DMS53 treated with DMSO at 0.1 percent for 48 hours (cell line): ENCODE results near the gene DLG2.

Source experiments
- DNase-seq: peaks from one replicate; lab custom pipeline; 2025; ENCODE audit not compliant: unreplicated experiment; lab: John Stamatoyannopoulos, UW

DLG2 gene

DNA sequence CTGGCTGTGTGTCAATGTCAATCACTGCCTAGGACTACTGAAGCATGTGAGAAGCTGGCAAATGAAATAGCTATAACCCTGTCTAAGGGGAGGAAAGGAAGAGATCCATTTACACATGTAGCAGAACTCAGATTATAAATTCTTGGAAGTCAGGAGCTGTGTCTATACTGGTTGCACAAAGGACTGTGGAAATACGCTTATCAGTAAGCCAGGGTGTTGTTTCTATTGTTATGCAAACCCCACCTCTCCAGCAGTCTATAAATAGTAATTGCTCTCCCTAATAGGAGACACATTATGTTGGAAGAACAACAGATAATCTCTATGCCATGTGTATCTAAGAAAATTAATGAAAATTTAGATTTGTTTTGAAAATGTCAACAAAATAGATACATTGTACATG, 1647.6 kb downstream of the DLG2 start:
- DNase-seq, result no peak

DNA sequence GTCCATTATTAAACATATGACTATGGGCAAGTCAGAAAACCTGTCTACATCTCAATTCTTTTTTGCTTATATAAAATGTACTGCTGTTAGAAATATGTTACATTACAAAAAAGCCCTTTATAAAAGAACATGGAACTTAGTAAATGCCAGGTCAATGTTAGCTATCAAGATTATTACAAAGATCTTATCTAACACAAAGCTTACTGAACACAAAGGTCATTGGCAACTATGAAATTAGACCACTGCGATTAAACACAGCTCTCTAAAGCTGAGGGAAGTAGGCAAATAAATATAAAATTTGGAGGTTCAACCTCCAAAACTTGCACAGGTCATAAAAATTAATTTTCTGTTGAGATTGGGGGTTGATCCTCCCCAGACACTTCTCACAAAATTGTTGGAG, 1648.2 kb downstream of the DLG2 start:
- no peak for DNase-seq

DNA sequence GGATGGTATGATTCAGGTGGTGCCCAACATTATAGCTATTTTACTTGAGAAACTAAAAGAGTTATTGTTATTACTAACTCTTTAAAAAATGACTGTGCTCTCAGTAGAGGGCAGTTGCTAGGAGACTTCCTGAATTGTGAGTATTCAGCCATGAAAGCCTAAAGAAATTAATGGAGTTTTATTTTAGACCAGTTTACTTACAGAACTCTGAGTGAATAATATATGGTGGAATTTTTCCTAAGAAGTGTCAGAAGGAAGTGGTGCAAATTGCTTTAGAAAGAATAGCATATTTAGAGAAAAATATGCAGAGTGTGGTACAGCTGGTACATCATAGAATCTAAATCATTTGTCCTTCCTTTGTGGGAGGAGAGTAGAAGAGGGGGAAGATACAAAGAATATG, 1651.1 kb downstream of the DLG2 start:
- no peak for DNase-seq

DNA sequence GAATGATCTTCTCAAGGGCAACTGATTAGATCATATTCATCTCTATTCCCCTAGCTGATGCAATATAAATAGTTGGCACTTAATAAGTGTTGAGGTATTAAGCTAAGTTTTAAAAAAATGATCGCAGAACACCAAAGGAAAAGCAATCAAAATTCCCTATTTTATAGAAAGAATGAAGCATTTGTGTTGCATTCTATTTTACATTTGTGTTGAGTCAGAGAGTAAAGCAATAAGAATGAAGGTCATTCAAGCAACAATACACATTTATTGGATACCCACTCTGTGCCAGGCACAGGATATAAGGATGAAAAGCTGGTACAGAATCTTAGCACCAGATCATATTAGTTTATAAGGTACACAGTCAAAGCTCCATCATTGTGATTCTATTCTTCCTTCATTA, 1654.6 kb downstream of the DLG2 start:
- no peak for DNase-seq

DNA sequence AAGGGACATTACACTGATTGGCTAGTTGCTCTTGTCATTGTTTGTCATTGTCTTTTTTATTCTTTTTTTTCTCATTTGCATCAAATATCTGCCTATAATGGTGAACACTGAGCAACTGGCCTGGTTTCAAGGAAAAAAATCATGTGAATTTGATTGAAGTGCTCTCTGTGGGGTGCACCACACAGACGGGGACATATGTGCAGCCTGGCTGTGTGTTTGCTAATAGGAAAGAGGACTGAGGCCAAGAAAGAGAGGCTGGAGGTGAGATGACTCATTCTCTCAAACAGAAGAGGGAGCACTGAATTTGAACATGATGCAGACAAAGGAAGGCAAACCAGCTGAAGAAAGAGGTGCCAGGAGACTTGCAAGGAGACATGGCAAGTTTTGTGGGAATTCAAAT, 1656.1 kb downstream of the DLG2 start:
- peak; percentile 62 for DNase-seq

DNA sequence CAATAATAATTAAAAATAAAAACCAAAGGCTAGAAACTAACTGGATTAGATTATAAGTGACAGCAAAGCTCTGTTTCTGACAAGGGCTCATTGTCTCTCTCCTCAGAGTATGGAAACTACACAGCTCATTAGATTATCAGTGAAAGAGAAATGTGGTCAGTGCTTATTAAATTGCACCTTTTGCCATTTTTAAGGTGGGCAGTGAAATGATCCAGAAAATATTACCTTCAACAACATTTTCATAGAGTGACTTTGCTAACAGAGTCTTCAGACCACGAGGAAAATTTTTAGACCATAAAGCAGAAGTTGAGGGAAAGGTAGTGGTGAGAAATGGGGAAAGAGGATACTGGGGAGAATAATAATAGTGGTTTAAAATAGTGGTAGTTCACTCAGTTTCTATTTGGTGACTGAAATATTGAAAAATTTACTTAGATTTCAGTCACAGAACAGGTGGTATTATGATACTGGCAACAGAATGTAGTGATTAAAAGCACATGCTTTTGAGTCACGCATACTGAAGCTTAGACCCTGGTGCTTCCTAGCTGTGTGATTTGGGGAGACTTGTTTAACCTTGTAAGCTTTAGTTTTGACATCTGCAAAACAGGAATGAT, 1657.0 kb downstream of the DLG2 start:
- DNase-seq, result no peak

DNA sequence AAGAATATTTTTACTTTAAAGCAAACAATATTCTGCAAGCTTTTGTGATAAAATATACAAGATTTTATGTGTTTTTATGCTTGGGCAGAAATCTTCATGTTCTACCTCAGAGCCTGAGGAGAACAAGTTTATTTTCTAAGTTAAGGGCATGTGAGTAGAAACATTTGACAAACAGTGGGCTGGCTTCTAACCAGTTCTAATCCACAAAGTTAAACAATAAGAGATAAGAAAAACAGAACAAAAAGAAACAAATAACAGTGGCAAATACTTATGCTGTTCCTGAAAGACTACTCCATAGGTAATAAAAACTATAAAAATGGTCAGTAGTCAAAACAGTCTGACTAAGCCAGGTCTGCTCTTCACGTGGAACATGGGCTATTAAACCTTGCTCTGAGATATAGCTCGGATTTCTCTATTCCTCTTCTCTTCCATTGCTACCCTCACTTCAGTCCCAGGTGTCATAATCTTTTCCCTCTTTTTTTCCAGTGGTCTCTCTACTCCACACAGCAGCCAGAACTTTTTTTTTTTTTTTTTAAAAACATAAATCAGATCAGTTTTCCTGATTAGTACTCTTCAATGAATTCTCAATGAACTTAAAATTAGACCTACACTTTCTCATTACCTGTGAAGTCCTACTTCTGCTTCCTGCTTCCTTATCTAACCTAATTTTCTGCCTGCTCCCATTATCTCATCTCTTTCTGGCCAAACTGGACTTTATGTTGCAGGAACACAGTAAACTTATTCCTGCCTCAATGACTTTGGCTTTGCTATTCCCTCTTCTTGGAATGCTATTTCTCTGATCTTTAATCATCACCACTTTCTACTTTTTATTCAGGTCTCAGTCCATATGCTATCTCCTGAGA, 1669.9 kb downstream of the DLG2 start:
- no peak for DNase-seq

DNA sequence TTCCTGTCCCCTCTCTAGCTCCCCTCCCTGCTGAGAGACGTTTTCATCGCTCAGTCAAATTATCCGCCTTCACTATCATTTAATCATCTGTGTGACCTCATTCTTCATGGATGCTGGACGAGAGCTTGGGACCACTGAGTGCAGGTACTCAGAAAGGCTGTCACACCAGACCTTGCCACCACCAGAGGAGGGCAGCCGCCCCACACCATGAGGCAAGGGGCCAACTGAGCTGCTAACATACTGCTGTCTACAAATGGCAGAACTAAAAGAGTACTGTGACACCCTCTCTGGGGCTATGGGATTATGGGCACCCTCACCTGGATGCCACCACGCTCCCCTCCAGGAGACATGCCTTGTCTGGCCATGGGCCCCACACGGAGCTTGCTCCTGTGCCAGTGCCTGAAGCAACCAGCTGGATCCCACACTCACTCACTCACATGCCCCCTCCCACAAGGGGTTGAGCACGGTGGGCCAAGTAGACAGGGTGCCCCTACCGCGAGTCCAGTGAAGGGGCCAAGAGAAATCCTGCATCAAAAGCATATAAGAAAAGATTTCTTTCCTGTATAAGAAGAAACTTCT, 1670.9 kb downstream of the DLG2 start:
- DNase-seq, result no peak

DNA sequence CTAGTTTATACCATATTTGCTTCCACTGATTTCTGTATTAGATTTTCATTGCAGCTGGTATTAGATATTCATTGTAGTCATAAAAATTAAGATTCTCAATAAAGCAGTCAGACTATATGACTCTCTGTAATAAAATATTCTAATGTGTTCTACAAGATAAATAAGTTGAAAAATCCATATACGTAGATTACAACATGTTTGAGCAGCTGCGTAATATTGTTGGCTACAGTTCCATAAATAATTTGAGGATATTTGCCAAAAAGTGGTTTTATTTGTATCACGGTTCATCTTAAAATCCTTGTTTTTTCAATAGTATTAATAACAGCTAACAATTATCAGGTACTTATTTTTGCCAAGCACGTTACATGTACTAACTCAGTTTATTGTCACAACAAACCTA, 1672.4 kb downstream of the DLG2 start:
- no peak for DNase-seq

DNA sequence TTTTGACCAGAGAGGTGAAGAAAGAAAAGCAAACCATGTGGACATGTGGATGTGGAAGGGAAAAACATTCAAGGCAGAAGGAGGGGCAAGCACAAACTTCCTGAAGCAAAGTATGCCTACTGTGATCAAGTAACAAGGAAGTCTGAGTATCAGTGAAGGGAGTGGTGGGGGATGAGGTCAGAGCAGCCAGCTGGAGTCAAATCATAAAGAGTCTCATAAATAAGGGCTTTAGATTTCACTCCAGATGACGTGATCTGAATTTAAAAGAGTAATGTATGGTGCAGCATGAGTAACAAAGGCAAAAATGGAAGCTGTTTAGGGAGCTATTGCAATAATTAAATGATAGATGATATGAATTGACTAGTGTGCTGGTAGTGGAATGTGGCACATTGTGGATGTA, 1675.6 kb downstream of the DLG2 start:
- no peak for DNase-seq

DNA sequence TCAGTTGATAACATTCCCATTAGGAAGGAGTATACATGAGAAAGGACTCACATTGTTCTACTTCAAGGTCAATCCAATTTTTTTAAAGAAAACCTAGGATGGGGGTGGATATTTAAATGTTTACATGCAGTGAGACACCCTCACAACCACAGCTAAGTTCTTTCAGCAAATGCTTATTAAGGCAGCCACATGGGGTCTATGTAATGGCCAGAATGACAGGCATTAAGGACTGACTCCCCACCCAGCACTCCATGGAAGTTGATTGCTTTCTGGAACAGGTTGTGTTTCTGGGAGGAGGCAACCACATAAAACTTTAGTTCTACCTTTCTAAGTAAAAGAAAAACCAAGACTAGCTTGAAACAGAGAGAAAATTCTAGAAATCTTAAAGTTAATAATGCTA, 1678.9 kb downstream of the DLG2 start:
- DNase-seq, result no peak

DNA sequence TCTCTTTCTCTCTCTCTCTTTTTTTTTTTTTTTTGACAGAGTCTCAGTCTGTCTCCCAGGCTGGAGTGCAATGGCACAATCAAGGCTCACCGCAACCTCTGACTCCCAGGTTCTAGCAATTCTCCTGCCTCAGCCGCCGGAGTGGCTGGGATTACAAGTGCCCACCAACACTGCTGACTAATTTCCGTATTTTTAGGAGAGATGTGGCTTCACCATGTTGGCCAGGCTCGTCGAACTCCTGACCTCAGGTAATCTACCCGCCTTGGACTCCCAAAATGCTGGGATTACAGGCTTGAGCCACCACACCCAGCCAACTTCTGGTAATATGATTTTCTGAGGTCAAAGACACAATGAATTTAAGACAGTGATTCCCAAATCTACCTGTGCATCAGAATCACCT, 1681.2 kb downstream of the DLG2 start:
- DNase-seq, result no peak

DNA sequence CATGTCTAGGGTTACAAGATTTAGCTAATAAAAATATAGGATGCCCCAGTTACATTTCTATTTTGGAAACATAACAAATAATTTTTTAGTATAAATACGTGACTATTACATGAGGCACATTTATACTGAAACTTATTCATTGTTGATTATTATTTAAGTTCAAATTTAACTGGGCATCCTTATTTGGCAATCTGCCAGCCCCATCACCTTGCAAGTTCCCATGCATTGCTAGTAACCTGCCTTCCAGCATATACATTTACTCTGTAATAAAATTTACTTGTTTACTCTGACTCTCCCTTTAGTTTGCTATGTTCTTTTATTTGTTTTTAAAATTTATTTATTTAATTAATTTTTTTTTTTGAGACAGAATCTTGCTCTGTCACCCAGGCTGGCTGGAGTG, 1686.1 kb downstream of the DLG2 start:
- DNase-seq, result no peak

DNA sequence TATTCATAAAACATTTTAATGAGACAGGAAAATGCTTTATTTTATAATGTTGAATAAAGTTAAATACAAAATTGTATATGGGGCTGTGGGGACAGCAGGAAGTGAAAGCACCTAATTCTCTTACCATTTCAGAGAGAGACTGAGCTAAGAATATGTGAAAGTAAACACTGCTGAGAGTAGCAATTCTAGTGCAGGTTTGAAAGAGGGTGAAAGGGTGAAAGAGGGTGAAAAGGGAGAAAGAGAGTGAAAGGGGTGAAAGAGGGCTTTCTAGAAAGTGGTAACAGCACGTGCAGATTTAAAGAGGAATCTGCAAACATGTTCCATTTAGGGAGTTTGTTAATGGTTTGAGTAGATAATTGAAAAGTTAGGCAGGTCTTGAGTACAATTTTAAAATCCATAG, 1689.0 kb downstream of the DLG2 start:
- peak; percentile 24 for DNase-seq

DNA sequence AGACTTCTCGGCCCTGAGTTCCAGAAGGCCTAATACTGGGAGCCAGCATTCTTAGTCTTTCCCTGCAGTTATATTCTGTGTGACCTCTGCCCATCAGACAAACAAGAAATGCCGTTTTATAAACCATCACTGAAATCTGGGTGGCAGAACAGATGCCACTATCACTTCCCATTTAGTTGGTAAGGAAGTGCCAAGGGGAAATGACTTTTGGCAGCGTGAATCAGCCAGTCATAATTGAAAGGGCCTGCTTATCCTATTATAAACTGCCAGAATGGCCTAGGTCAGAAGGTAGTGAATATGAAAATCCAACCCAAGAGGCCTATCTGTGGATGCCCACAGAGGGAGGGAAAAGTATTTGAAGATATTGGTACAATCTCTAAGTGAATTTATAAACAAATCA, 1694.1 kb downstream of the DLG2 start:
- no peak for DNase-seq

DNA sequence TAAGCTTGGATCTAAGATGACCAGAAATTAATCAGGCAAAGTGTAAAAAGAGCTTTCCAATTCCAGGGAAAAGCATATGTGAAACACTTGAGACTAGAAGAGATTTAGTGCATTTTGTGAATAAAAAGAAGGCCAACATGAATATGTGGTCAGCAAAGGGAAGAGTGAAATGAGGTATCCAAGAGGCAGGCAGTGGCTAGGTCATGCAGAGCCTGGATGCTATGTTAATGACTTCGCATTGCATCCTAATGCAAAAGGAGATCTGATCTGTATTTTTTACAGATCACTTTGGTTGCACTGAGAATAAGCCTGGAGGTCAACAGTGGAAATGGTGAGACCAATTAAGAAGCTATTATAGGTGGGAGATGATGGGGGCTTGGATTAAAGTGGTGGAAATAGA, 1699.7 kb downstream of the DLG2 start:
- DNase-seq, result no peak

DNA sequence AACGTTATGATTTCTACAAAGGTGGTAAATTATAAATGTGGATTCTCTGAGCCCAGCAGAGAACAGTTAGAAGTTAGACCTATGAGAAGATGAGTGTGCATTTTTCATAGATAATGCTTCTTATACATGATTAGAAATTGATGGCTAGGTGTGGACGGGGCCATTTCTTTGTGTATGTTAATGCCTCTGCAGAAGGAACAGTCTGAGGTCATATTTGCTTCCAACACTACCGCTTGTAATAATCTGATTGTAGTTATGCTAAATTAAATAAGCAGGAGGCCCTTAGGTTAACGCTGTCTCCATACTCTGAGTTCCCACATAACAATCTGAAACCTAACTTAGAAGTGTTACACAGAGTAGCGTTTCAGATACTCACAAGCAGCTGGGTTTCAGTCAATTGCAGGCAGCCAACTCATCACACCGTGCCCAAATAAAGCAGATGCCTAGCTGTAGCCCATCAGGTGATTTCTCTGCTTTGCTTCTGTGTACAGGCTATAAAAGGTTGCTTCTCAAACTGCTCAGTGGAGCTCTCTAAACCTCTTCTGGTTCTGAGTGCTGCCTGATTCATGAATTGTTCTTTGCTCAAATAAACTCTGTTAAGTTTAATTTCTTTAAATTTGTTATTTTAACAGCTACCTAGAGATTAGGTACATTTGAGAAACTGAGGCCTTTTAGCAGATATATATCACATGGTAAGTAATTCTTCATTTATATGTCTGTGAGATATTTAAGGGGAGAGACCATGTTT, 1702.2 kb downstream of the DLG2 start:
- DNase-seq, result no peak

DNA sequence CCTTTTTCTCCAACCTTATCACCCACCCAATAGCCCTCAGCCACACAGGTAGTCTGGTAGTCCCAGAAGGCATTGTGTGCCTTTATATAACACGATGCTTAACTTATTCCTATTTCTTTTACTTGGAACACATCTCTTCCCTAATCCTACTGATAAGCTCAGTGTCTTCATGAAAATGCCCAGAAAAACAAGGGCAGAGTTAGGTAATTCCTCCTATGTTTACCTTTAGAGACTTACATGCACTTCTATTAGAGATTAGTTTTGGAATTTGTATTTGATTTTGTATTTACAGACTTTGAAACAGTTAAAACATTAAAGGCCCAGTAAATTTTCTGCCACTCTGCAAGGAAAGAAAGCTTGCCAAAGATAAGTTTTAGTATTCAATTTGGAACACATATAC, 1703.2 kb downstream of the DLG2 start:
- DNase-seq, result no peak

DNA sequence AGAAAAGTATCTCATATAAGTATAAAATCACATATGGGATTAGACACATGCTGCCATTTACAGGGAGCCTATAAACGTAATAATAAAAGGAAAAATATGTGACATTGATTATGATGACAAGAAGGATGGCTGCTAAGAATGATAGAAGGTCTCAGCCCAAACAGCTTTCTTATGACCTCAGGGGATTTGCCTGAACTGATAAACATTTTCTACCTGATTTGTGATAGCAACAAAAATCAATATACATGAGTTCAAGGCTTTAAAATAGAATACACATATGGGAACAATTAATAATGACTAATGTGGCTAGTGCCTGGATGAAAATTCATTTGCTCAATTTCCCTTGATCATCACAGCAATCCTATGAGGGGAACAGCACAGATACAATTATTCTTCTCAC, 1704.2 kb downstream of the DLG2 start:
- no peak for DNase-seq

DNA sequence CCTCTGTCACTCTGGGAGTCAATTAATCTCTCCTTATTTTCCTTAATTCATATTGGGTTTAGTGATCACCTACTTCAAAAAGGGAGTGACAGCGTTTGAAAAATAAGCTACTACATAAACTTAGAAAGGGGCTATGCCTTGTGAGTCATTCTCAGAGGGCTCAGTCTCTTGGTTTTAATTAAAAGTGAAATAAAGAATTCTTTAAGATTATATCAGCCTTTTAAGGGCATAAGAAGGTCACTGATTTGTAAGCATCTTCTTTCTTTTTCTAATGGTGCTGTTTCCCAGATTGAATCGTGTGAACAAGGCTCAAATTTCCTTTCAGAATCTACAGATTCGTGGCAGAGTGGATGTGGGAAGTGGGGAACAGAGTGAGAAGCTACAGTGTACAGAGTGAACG, 1704.8 kb downstream of the DLG2 start:
- DNase-seq, result no peak

DNA sequence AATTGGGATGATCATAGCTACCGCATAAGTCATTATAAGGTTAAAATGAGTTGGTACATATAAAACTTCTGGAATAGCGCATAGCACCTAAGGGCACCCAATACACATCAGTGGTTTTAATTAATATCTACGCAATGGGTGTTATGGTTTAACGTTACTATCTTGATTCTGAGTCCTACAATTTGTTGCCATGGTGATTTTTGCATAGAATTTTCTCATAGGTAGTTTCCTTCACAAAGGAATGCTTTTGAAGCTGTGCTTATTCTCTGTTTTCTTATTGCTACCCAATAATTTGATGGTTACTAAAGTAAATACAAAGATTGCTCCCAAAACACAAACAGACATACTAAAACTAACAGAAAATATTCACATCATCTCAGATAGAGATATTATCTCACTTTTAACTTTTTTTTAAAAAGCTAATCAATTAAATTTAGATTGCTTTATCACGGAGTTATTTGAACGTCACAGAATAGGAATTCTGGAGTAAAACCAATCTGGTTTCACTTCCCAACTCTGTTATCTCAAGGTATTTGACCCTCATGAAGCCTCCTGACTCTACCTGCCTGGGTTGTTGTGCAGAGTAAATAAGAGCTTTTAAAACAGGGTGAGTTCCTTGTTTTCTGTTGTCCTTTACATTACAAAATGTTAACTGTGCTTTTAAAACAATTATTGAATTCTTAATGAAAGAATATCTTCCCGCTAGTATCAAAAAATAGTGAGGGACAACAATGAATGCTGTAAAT, 1705.5 kb downstream of the DLG2 start:
- no peak for DNase-seq
